ENCODE results near the gene CLIC5.

- TF ChIP-seq CTCF (IDR thresholded peaks at IDR 0.05; ENCODE audit: low read length), result no peak
- no peak for TF ChIP-seq EZH2 (IDR thresholded peaks at IDR 0.05; ENCODE audit: borderline replicate concordance, low read length)
Observed at GRCh38 chr6:46013639-46014038, 2.0 kb downstream of the CLIC5 start.
